IMR-90 (cell line): ENCODE results near the gene CKAP5. TPM values are rescaled to one million over a fixed set of nuclear protein-coding genes. Genes with fewer than 3 reads are reported as not detected.

Experiments used
- ATAC-seq: fragments of 200-7000 bp; cut with Tn5 transposase; 2 replicates; pipeline ENCODE4 v1.9.1; 2020; ENCODE audit warnings: low read depth, mild to moderate bottlenecking, moderate library complexity
- BruUV-seq: library from RNA; stranded (reverse); fragments of 400-500 nt; replicated peaks from 2 replicates; lab custom pipeline; 2021; lab: Mats Ljungman, UMichigan
- CTCF ChIA-PET: fragments of 300-600 bp; formaldehyde crosslinking; extraction: SDS; loops from one replicate; lab custom pipeline; 2021; ENCODE audit warnings: antibody characterized with exemption; lab: Yijun Ruan, JAX
- POLR2A ChIA-PET: fragments of 300-600 bp; sonication (Branson Sonifier 250); formaldehyde crosslinking; loops from one replicate; lab custom pipeline; 2022; ENCODE audit warnings: antibody characterized with exemption; ENCODE audit not compliant: unreplicated experiment; lab: Charles Lee
- DNase-seq: peaks from one replicate; pipeline ENCODE4 v3.0.0; 2013
- H2AFZ ChIP-seq: replicated peaks from 2 replicates; pipeline ENCODE3; 2013; ENCODE audit warnings: low read length, mild to moderate bottlenecking; ENCODE audit not compliant: poor library complexity
- H2AK5ac ChIP-seq: 2 replicates; pipeline ENCODE4 v1.6.1; 2013; ENCODE audit warnings: low read depth, low read length, inconsistent platforms
- H2AK9ac ChIP-seq: replicated peaks from 2 replicates; pipeline ENCODE3; 2013; ENCODE audit warnings: mild to moderate bottlenecking, low read depth, low read length, moderate library complexity; ENCODE audit not compliant: poor library complexity
- H2BK120ac ChIP-seq: 2 replicates; pipeline ENCODE4 v1.6.1; 2013; ENCODE audit warnings: low read depth, low read length, inconsistent platforms
- H2BK15ac ChIP-seq: 3 replicates; pipeline ENCODE4 v1.6.1; 2013; ENCODE audit warnings: low read depth, low read length, inconsistent platforms
- H2BK20ac ChIP-seq: 2 replicates; pipeline ENCODE4 v1.6.1; 2013; ENCODE audit warnings: low read depth, mild to moderate bottlenecking, inconsistent platforms, low read length, moderate library complexity
- H2BK5ac ChIP-seq: 2 replicates; pipeline ENCODE4 v1.6.1; 2013; ENCODE audit warnings: mild to moderate bottlenecking, low read depth, low read length, inconsistent platforms; ENCODE audit not compliant: poor library complexity, severe bottlenecking
- H3K14ac ChIP-seq: replicated peaks from 2 replicates; pipeline ENCODE4 v1.6.1; 2013; ENCODE audit warnings: low read depth, low read length, inconsistent platforms
- H3K18ac ChIP-seq: 2 replicates; pipeline ENCODE4 v1.6.1; 2013; ENCODE audit warnings: low read depth, low read length, control low read depth
- H3K23ac ChIP-seq: 2 replicates; pipeline ENCODE4 v1.6.1; 2013; ENCODE audit warnings: low read depth, low read length, inconsistent platforms
- H3K27ac ChIP-seq: 2 replicates; pipeline ENCODE4 v1.5.1; 2013; ENCODE audit warnings: mild to moderate bottlenecking, control low read depth, low read length; ENCODE audit not compliant: insufficient read depth
- H3K27me3 ChIP-seq: 2 replicates; pipeline ENCODE4 v1.6.1; 2013; ENCODE audit warnings: low read length; ENCODE audit not compliant: control insufficient read depth, insufficient read depth
- H3K36me3 ChIP-seq: 2 replicates; pipeline ENCODE4 v1.6.1; 2013; ENCODE audit warnings: low read length, mixed read lengths; ENCODE audit not compliant: control insufficient read depth, insufficient read depth
- H3K4ac ChIP-seq: 2 replicates; pipeline ENCODE4 v1.6.1; 2013; ENCODE audit warnings: low read depth, low read length, inconsistent platforms
- H3K4me1 ChIP-seq: 2 replicates; pipeline ENCODE4 v1.6.1; 2013; ENCODE audit warnings: low read length, mixed read lengths; ENCODE audit not compliant: control insufficient read depth, insufficient read depth
- H3K4me2 ChIP-seq: 2 replicates; pipeline ENCODE4 v1.6.1; 2013; ENCODE audit warnings: low read depth, mild to moderate bottlenecking, control low read depth, low read length, moderate library complexity
- H3K4me3 ChIP-seq: 2 replicates; pipeline ENCODE4 v1.5.1; 2013; ENCODE audit warnings: low read depth, mild to moderate bottlenecking, control low read depth, low read length, moderate library complexity; ENCODE audit not compliant: insufficient read depth
- H3K56ac ChIP-seq: 2 replicates; pipeline ENCODE4 v1.6.1; 2013; ENCODE audit warnings: low read length, inconsistent platforms; ENCODE audit not compliant: insufficient read depth; ENCODE audit errors: extremely low read depth
- H3K79me1 ChIP-seq, 2 experiments: 2 replicates each; pipeline ENCODE4 v1.6.1; 2013; ENCODE audit warnings: low read length in 2 of 2, inconsistent platforms in 1 of 2, low read depth in 1 of 2
- H3K9ac ChIP-seq: 2 replicates; pipeline ENCODE4 v1.6.1; 2013; ENCODE audit warnings: low read depth, low read length, control low read depth
- H3K9me1 ChIP-seq: 2 replicates; pipeline ENCODE4 v1.6.1; 2013; ENCODE audit warnings: low read length, inconsistent platforms; ENCODE audit not compliant: insufficient read depth
- H3K9me3 ChIP-seq: 2 replicates; pipeline ENCODE4 v1.6.1; 2013; ENCODE audit warnings: low read length; ENCODE audit not compliant: control insufficient read depth, insufficient read depth
- H4K20me1 ChIP-seq: 2 replicates; pipeline ENCODE4 v1.6.1; 2013; ENCODE audit warnings: low read length, inconsistent platforms; ENCODE audit not compliant: insufficient read depth
- H4K5ac ChIP-seq: 2 replicates; pipeline ENCODE4 v1.6.1; 2013; ENCODE audit warnings: mild to moderate bottlenecking, low read depth, low read length, control low read depth
- H4K8ac ChIP-seq, 2 experiments: 2 replicates each; pipeline ENCODE4 v1.6.1; 2013; ENCODE audit warnings: low read depth in 2 of 2, low read length in 2 of 2, control low read depth in 1 of 2, inconsistent platforms in 1 of 2
- H4K91ac ChIP-seq: 2 replicates; pipeline ENCODE4 v1.6.1; 2013; ENCODE audit warnings: low read depth, low read length, inconsistent platforms; ENCODE audit not compliant: insufficient read depth
- BHLHE40 ChIP-seq: fragments of 150-350 bp; IDR thresholded peaks from 2 replicates; pipeline ENCODE4 v1.6.1; 2016; ENCODE audit warnings: mild to moderate bottlenecking, low read depth, low read length
- CEBPB ChIP-seq: IDR thresholded peaks from 2 replicates; pipeline ENCODE4 v1.6.1; 2012; ENCODE audit warnings: low read depth, low read length, improper control_type of control experiment
- CHD1 ChIP-seq: IDR thresholded peaks from 2 replicates; pipeline ENCODE4 v1.6.1; 2012; ENCODE audit warnings: low read depth, low read length, improper control_type of control experiment
- CTCF ChIP-seq: conservative IDR thresholded peaks from 2 replicates; pipeline ENCODE4 v1.5.1; 2012; ENCODE audit warnings: mild to moderate bottlenecking, low read depth, low read length, improper control_type of control experiment
- FOS ChIP-seq: fragments of 150-350 bp; IDR thresholded peaks from 2 replicates; pipeline ENCODE4 v1.6.1; 2016; ENCODE audit warnings: low read depth, low read length
- MAFK ChIP-seq: IDR thresholded peaks from 2 replicates; pipeline ENCODE4 v1.6.1; 2012; ENCODE audit warnings: low read depth, low read length, improper control_type of control experiment
- MAZ ChIP-seq: IDR thresholded peaks from 2 replicates; pipeline ENCODE4 v1.6.1; 2012; ENCODE audit warnings: low read depth, mild to moderate bottlenecking, low read length, improper control_type of control experiment, moderate library complexity, borderline replicate concordance
- MXI1 ChIP-seq: IDR thresholded peaks from 2 replicates; pipeline ENCODE4 v1.6.1; 2012; ENCODE audit warnings: low read depth, mild to moderate bottlenecking, low read length, moderate library complexity, borderline replicate concordance
- NFE2L2 ChIP-seq: fragments of 150-350 bp; IDR thresholded peaks from 2 replicates; pipeline ENCODE4 v1.6.1; 2016; ENCODE audit warnings: low read depth, mild to moderate bottlenecking, low read length
- POLR2A ChIP-seq: IDR thresholded peaks from 2 replicates; pipeline ENCODE4 v1.6.1; 2012; ENCODE audit warnings: mild to moderate bottlenecking, low read depth, low read length
- RAD21 ChIP-seq: IDR thresholded peaks from 2 replicates; pipeline ENCODE4 v1.6.1; 2012; ENCODE audit warnings: low read length, improper control_type of control experiment
- RCOR1 ChIP-seq: IDR thresholded peaks from 2 replicates; pipeline ENCODE4 v1.6.1; 2012; ENCODE audit warnings: mild to moderate bottlenecking, low read length, improper control_type of control experiment; ENCODE audit not compliant: insufficient replicate concordance
- RFX5 ChIP-seq: IDR thresholded peaks from 2 replicates; pipeline ENCODE4 v1.8.0; 2012; ENCODE audit warnings: low read depth, mild to moderate bottlenecking, low read length, moderate library complexity
- SMC3 ChIP-seq: fragments of 150-350 bp; IDR thresholded peaks from 2 replicates; pipeline ENCODE4 v1.6.1; 2016; ENCODE audit warnings: low read depth, mild to moderate bottlenecking, antibody characterized with exemption, low read length, moderate library complexity
- USF2 ChIP-seq: fragments of 150-350 bp; IDR thresholded peaks from 2 replicates; pipeline ENCODE4 v1.6.1; 2017; ENCODE audit warnings: mild to moderate bottlenecking, antibody characterized with exemption, low read length, low read depth
- WGBS, 2 experiments: methylation state at CpG; one replicate each; pipeline versions ENCODE4 v1.1.5 to v1.1.7; 2013; ENCODE audit warnings: missing lambda C conversion rate in 2 of 2; ENCODE audit not compliant: insufficient read length in 1 of 2; ENCODE audit errors: extremely low coverage in 2 of 2; 5-methylcytosine and 5-hydroxymethylcytosine counted together
- dilution Hi-C: fragments of 300-500 bp; cut with HindIII; formaldehyde crosslinking; loops from one replicate; pipeline ENCODE4 v1.14.3; 2018; ENCODE audit warnings: low sequenced_read_pairs; ENCODE audit not compliant: unreplicated experiment
- in situ Hi-C: fragments of 300-500 bp; cut with MboI; formaldehyde crosslinking; loops from 3 replicates; pipeline ENCODE4 v1.14.3; 2019; ENCODE audit warnings: low sequenced_read_pairs, inconsistent platforms, mixed read lengths
- intact Hi-C: fragments of 100-400 bp; cut with micrococcal nuclease; formaldehyde crosslinking; loops from 2 replicates; pipeline ENCODE4 v1.10.0; 2022
- polyA plus RNA-seq, 3 experiments: library from polyadenylated mRNA; depleted of rRNA; stranded (reverse); fragments of >200 nt; gene quantifications; 2 replicates each; pipeline ENCODE4 v1.2.3, GENCODE V29; 2012; ENCODE audit warnings: low replicate concordance in 1 of 3
- total RNA-seq: library from RNA; depleted of rRNA; stranded (reverse); fragments of >200 nt; gene quantifications from 2 replicates; pipeline ENCODE4 v1.2.3, GENCODE V29; 2012
- TF ChIP-seq, protein P1 (sequence below): fragments of 150-350 bp; IDR thresholded peaks from 2 replicates; pipeline ENCODE4 v1.6.1; 2016; ENCODE audit warnings: low read depth, mild to moderate bottlenecking, low read length, moderate library complexity, borderline replicate concordance

CKAP5 gene
- total and polyA plus RNA-seq, 2 of the 4 experiments (the other 2 are of a cell fraction) = 59.5 to 79.2 TPM

DNA sequence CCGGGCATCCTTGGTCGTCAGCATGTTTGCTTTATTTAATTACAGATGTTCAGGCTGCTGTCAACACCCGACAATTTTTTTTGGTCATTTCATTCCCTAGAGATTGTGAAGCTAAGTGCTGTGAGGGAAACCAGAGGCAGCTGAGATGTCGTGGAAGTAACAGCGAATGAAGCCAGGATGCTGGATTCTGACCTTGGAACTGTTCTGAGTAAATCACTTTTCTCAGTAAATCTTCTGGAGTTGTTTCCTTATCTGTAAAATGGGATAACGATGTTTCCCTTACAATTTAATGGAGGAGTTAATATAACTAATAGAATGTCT lies 390 bp upstream of the CKAP5 start:
- peak overlapping the region; percentile 25 to 37; a peak in 2 of 4 replicates for H4K8ac ChIP-seq
- H3K9me3 ChIP-seq = no peaks in the 10 kb centered on the region
- in situ Hi-C loops = no loop called here
- H2BK5ac ChIP-seq = peak overlapping the region; percentile 46
- no TSS peak for BruUV-seq
- intact Hi-C loops = loop anchor here (2.0 kb wide), 1 partner anchor 18 kb away; no protein-coding TSS in a partner anchor
- peak overlapping the region; percentile 28; the same call in 1 of the 2 replicates for H3K27ac ChIP-seq
- no peaks in the 10 kb centered on the region for H3K36me3 ChIP-seq
- no peak overlapping the region for H3K18ac ChIP-seq
- H3K27me3 ChIP-seq = no peaks in the 10 kb centered on the region
- peak overlapping the region; percentile 98 for H2AK9ac ChIP-seq
- H4K20me1 ChIP-seq = peaks cover 19% of the 10 kb centered on the region; the same call in 1 of the 2 replicates
- WGBS, 2 experiments = 0% methylated on average over 2 of the region's 6 CpGs; no CpG with 5 or more reads in 1 of the 2 experiments
- peaks cover 0 to 19% of the 10 kb centered on the region in 2 experiments; a peak in 2 of 4 replicates for H3K79me1 ChIP-seq
- ATAC-seq (peak; percentile 43), DNase-seq (no peak)
- H2BK20ac ChIP-seq = no peak overlapping the region
- H2BK120ac ChIP-seq = 0 out of 2 replicates have a peak overlapping the region, but pooled peaks have one; percentile 28
- peak overlapping the region; percentile 72 for H3K14ac ChIP-seq
- peak overlapping the region; percentile 51 for H4K91ac ChIP-seq
- peak overlapping the region; percentile 49 for H3K4ac ChIP-seq
- ChIA-PET CTCF (interaction anchor here (1.3 kb wide), 1 partner anchor 17 kb away, joined by 3 read pairs; no protein-coding TSS in a partner anchor), POLR2A (no interaction called here)
- peak overlapping the region; percentile 99 for H2AFZ ChIP-seq
- no peak for TF ChIP-seq MAFK
- no peak for TF ChIP-seq CHD1
- TF ChIP-seq CTCF = no peak
- TF ChIP-seq MXI1 = no peak
- TF ChIP-seq NFE2L2 = no peak
- TF ChIP-seq BHLHE40 = no peak
- no peak for TF ChIP-seq SMC3
- TF ChIP-seq USF2 = no peak
- TF ChIP-seq MAZ = no peak
- TF ChIP-seq, protein P1, sequence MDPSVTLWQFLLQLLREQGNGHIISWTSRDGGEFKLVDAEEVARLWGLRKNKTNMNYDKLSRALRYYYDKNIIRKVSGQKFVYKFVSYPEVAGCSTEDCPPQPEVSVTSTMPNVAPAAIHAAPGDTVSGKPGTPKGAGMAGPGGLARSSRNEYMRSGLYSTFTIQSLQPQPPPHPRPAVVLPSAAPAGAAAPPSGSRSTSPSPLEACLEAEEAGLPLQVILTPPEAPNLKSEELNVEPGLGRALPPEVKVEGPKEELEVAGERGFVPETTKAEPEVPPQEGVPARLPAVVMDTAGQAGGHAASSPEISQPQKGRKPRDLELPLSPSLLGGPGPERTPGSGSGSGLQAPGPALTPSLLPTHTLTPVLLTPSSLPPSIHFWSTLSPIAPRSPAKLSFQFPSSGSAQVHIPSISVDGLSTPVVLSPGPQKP = no peak
- no peak for TF ChIP-seq FOS
- TF ChIP-seq RAD21 = no peak
- TF ChIP-seq RCOR1 = no peak
- no peak for TF ChIP-seq POLR2A
- no peak for TF ChIP-seq CEBPB
- no peak for TF ChIP-seq RFX5
- H3K9ac ChIP-seq = peak overlapping the region; percentile 79
- H2BK15ac ChIP-seq = peak overlapping the region; percentile 16; the same call in 1 of the 3 replicates
- H3K4me1 ChIP-seq = peaks cover 1% of the 10 kb centered on the region; the same call in 1 of the 2 replicates
- peak overlapping the region; percentile 86; the same call in 1 of the 2 replicates for H3K23ac ChIP-seq
- H4K5ac ChIP-seq = peak overlapping the region; percentile 0; the same call in 1 of the 2 replicates
- H3K4me3 ChIP-seq = peak overlapping the region; percentile 88
- dilution Hi-C loops = no loop called here
- H3K4me2 ChIP-seq = peak overlapping the region; percentile 82
- peak overlapping the region; percentile 63; the same call in 1 of the 2 replicates for H3K56ac ChIP-seq
- H2AK5ac ChIP-seq = no peak overlapping the region
- H3K9me1 ChIP-seq = no peaks in the 10 kb centered on the region; the same call in 1 of the 2 replicates
